Renal cortical epithelial cell (primary cell): ENCODE data around the gene ASB2. TPM values are rescaled to one million over a fixed set of nuclear protein-coding genes. Genes with fewer than 3 reads are reported as not detected.

Experiments
- DNase-seq: peaks from one replicate; pipeline ENCODE4 v3.0.0-alpha.2; 2011; ENCODE audit warnings: low read depth
- total RNA-seq: library from RNA; depleted of rRNA; stranded (reverse); fragments of >200 nt; gene quantifications from 2 replicates; pipeline ENCODE4 v1.2.3, GENCODE V29; 2014

The ASB2 gene
- total RNA-seq, 1 donor from 2014 or later: 0.05 TPM

DNA sequence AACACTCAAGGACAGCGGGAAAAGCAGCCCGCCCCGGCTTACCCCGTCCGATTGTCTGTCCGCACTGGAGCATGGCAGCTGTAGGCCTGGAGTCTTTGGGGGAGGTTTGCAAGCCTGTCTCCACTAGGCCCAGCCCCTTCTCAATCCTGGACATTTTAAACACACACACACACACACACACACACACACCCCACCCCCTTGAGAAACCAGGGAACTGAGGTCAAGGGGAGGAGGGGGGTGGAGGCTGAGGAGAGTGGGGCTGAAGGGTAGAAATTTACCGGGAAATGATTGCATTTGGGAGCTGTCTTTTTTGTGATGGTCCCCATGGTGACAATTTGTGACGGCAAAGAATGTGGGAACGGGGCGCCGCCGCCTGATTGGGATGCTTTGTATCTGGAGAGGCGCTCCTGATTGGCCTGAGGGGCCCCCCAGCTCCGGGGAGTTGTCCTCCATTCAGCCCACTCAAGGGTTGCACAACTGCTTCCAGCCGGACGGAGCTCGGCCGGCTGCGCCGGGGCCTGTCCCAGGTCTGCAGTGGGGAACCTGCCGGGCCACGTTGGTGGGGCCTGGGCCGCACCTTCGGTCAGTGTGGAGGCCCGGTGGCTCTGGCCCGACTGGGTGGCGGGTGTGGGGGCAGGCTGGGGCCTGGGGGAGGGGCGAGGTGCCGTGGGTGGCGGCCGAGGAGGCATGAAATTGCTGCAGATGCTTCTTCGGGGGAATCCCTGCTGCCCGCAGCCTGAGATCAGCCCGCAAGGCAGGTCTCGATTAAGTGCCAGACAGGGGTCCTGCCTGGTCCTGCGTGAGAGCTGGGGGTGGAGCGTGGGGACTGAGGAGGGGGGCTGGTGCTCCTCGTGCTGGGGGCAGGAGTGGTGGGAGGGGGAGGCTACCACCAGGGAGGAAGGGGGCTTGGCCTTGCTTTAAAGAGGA lies 49.2 kb downstream of the ASB2 start, which contains the start of gene FAM181A:
Gene FAM181A, plus strand, starts transcription at position 472 of the 927 bp plus-strand sequence. CDS start 942 bp downstream, outside the sequence.
- DNase-seq: no peak

GRCh38 chr14:93926245-93926872 lies 50.0 kb downstream of the ASB2 start:
- DNase-seq: no peak

DNA sequence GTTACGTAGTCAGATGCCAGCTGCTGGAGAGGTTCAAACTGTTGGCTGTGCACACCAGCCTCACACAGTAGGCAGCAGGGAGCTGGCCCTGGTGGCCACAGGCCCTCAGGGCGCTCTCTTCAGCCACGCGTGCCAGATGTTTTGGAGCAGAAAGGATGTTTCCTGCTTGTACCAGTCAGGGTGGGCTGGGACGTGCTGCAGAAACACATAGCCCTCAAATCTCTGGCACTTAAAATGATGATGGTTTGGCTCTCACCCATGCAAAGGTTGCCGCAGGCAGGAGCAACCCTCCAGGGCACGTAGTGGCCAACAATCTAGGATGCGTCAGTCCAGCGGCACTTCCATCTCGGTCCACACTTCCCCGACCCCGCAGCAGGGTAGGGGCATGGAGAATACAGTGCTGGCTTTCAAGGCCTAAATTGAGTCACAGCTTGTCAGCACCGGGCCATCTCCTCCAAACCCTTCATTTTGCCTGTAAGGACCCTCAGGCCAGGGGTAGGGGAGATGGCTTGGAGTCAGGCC lies 50.9 kb downstream of the ASB2 start:
- DNase-seq: no peak

DNA sequence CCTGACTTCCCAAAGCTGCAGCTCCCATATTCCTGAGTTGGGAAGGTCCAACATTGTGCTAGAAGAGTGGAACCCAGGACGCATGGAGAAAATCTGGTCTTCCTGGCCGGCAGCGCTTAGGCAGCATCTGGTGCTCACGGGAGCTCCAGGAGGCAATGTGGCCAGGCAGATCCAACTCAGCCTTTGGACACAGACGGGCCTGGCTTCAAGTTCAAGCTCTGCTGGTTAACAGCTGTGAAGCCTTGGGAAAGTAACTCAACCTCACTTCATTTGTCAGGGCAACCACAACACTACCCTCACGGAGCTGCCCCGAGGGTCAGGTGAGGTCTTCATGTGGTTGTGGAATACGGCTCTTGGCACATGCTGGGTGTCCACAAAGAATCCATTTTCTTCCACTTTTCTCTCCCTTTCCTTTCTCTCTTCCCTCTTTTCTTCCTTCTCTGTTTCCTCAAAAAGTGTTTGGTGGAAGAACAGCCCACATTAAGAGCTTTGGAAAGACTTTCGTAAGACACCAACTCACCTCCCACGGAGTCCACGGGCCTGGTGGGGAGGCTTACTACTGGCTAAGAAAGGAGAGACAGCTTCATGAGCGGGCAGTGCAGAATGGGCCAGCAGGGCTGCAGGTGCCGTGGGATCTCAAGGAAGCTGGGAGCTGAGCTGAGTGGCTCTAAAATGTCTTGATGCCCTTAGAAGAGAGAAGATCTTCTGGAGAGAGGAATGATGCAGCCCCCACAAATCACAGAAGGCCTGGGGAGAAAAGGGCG lies 51.6 kb downstream of the ASB2 start:
- DNase-seq: no peak

DNA sequence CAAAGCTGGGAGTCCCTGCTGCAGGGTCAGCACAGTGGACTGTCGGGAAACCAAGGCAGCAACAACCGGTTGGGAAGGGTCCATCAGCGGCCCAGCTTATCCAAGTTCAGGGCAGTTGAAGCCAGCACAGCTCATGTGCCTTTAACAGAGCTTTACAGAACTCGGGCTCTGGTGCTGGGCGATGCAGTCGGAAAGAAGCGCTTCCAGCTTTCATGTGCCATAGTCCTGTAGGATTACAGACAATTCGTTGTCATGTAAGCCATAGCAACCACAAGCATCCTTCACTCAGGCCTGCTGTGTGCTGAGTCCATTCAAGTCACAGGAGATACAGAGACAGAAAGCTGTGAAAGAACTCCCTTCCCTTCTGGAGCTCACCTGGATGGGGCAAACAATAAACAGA lies 52.7 kb downstream of the ASB2 start:
- DNase-seq: no peak

DNA sequence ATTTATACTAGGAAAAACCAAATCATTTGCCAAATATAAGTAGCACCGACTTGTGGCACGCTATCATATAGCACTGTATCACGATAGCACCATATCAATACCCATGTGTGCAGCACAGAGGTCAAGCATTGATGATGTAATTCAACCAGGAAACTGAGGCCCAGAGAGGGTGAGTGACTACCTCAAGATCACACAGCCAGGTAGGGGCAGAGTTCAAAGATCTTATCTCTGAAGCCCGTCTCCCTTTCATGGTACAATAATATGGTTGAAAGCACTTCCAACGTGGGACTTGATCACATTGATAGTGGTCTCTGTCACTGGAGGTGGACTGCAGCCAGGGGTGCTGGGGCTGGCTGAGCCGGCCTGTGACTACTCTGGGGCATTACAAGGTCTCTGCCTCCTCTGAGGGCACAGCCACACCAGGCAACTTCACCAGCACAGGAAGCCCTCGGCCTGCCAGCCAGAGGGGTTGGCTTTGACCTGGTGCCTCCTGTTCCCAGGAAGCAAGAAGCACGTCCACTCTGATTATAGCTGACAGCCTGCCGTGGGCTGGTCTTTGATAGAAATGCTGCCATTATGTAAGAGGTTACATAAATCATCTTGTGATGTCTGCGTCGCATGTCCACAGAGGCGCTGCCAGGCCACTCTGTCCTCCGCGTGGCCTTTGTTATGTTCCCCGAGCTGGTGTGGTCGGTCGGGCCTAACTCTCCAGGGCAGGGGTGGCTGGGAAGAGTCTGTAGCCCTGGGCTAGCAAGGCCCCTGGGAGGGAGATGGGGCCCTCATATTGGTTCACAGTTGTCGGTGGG lies 55.2 kb downstream of the ASB2 start:
- DNase-seq: no peak

- DNase-seq: no peak
Observed at GRCh38 chr14:93917141-93917540, 59.2 kb downstream of the ASB2 start.

- no peak for DNase-seq
Observed at GRCh38 chr14:93916498-93916897, 59.9 kb downstream of the ASB2 start.

DNA sequence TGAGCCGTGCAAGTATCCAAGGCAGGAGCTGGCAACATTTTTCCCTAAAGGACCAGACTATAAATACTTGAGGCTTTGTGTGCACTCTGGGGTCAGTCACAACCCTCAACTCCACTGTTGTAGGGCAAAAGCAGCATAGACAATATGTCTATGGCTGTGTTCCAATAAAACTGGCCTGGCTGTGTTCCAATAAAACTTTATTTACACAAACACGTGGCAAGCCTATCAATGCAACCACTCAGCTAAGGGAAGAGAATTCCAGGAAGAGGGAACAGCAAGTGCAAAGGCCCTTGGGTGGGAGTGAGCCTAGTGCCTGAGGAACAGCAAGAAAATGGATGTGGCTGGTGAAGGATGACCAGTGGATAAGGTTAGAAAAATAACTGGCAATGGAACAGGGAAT lies 60.6 kb downstream of the ASB2 start:
- no peak for DNase-seq

GRCh38 chr14:93915070-93915705 lies 61.2 kb downstream of the ASB2 start:
- no peak for DNase-seq

- no peak for DNase-seq
Observed at GRCh38 chr14:93914278-93914677, 62.1 kb downstream of the ASB2 start.

DNA sequence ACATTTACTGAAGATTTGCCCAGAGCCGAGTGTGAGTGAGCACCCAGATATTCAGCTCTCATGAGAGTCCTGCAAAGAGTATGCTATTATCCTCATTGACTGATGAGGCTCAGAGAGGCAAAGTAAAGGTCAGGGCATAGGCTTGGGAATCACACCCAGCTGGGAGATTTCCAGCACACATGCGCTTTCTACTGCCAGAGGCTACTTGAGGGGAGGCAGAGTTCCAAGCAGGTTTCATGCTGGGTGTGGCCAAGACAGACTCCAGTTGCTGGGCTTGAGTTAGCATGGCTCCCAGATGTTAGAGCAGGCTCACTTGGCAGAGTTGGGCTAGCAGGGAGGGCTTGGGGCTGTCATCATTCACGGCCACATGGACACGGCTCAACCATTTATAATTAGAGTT lies 63.6 kb downstream of the ASB2 start:
- no peak for DNase-seq

GRCh38 chr14:93911975-93912615 lies 64.3 kb downstream of the ASB2 start:
- no peak for DNase-seq

DNA sequence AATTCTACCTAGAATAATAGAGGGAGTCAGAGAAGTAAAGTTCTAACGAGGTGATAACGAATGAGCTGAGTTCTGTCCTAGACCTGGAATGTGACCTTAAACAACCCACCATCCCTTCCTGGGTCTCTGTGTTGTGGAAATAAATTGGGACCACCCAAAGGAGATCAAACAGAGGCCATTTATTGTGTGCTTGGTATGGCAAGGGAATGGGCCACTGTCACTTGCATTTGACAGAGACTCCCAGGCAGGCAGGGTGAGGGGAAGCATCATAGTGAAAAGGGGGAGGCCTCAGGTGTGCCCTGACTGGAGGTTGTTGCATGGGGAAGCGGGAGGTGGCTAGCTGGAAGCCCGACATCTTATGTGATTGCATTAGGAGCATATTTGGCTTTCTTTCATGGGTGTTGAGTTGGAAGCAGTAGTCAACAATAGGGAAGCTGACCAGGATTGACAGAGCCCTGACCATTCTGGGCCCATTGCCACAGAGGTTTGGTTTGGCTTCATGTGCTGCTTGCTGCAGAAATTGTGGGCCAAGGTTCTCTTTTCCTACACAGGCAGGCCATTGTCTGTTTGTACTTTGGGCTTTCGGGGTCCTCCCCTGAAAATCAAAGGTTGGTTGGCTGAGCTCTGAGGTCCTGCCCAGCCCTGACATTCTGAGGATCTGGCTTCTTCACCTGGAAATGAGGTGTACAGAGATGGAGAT lies 66.8 kb downstream of the ASB2 start:
- no peak for DNase-seq

GRCh38 chr14:93906341-93907329 lies 69.7 kb downstream of the ASB2 start:
- DNase-seq: peak; percentile 29

DNA sequence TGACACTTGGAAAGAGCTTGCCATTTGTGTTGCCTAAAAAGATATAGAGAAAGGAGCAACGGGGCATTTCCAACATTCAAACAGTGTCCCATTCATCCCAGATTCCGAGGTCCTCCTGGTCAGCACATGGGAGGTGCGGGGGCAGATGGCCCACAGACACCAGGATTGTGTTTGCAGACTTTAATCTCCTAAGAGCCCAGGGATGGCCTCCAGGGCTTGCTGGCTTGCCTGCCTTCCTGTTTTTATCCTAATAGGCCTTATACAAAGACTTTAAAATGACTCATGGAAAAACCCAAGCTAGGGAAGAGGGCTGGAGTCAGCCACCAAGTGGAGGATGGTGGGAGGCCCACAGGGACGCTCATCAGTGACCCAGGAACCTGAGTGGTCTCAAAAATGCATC lies 70.7 kb downstream of the ASB2 start:
- no peak for DNase-seq

DNA sequence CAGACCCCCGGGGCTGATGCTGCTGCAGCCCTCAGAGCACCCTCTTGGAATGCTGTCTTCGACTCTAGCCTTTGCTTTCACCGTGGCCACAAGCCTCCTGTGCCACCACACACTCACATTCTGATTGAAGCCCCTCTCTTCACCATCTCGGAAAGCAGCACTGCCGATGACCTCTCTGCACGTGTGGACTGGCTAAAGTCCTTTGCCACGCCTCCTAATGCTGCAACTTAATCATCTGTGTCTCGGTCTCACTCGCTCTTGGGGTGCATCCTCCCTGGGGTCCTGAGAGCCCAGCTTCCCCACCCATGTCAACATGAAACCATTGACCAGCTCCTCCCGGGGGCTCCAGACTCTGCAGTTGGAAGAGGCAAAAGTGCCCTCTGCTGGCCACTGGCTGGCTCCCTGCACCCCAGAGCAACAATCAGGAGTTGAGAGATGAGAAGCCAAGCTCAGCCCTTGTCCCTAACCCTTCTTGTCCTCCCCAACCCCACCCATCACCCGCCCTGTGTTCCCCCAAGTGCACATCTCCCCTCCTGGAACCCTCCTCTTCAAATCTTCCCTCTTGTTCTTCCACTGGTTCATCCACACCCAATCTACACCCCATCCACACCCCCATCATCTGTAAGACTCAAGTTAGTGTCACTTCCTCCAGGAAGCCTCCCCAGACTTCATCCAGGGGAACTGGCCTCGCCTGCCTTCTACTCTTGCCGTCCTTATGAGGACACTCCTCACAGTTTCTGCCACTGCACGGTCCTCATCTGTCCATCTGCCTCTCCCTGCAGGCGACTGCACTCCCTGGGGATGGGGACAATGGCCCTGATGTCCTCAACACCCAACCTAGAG lies 72.8 kb downstream of the ASB2 start:
- no peak for DNase-seq
